Thymus (tissue), 11 donors: ENCODE data around the gene CTNNA3. TPM values are rescaled to one million over a fixed set of nuclear protein-coding genes. Genes with fewer than 3 reads are reported as not detected.

ENCODE experiments used
- DNase-seq, 9 donors: peaks; one replicate each; pipeline ENCODE4 v3.0.0-alpha.2; 2013; ENCODE audit warnings: low spot score in 9 of 9, low read depth in 6 of 9, missing footprints in 1 of 9
- H3K27ac ChIP-seq, 2 donors: one replicate each; pipeline ENCODE4 v1.5.1; 2013; ENCODE audit warnings: control low read depth in 1 of 2, low read depth in 1 of 2, low read length in 1 of 2, mild to moderate bottlenecking in 1 of 2, moderate library complexity in 1 of 2
- H3K27me3 ChIP-seq, 2 donors: one replicate each; pipeline ENCODE4 v1.5.1; 2013; ENCODE audit warnings: low read length in 1 of 2; ENCODE audit not compliant: control insufficient read depth in 2 of 2, insufficient read depth in 1 of 2
- H3K36me3 ChIP-seq, 2 donors: one replicate each; pipeline ENCODE4 v1.5.1; 2013; ENCODE audit warnings: low read length in 1 of 2, mild to moderate bottlenecking in 1 of 2, moderate library complexity in 1 of 2; ENCODE audit not compliant: control insufficient read depth in 2 of 2, insufficient read depth in 2 of 2
- H3K4me1 ChIP-seq, 2 donors: one replicate each; pipeline ENCODE4 v1.5.1; 2013; ENCODE audit warnings: low read length in 2 of 2; ENCODE audit not compliant: control insufficient read depth in 2 of 2, insufficient read depth in 2 of 2
- H3K4me3 ChIP-seq, 2 donors: one replicate each; pipeline ENCODE4 v1.5.1; 2013; ENCODE audit warnings: low read length in 2 of 2, control low read depth in 1 of 2, mild to moderate bottlenecking in 1 of 2
- H3K9me3 ChIP-seq, 2 donors: one replicate each; pipeline ENCODE4 v1.5.1; 2013; ENCODE audit warnings: low read length in 1 of 2, mild to moderate bottlenecking in 1 of 2; ENCODE audit not compliant: control insufficient read depth in 2 of 2, insufficient read depth in 1 of 2
- WGBS: extraction: QIAGEN DNeasy Blood & Tissue Kit; methylation state at CpG from one replicate; pipeline ENCODE4 v1.1.7; 2013; 5-methylcytosine and 5-hydroxymethylcytosine counted together
- polyA plus RNA-seq: library from polyadenylated mRNA; stranded (reverse); fragments of 200-250 nt; gene quantifications from one replicate; pipeline ENCODE4 v1.2.3, GENCODE V29; 2013
- total RNA-seq: library from RNA; stranded (reverse); fragments of 120-200 nt; gene quantifications from one replicate; pipeline ENCODE4 v1.2.4, GENCODE V29; 2013
- donor health status: healthy.

CTNNA3 gene
- total and polyA plus RNA-seq, 2 donors = 0.27 to 0.28 TPM

DNA sequence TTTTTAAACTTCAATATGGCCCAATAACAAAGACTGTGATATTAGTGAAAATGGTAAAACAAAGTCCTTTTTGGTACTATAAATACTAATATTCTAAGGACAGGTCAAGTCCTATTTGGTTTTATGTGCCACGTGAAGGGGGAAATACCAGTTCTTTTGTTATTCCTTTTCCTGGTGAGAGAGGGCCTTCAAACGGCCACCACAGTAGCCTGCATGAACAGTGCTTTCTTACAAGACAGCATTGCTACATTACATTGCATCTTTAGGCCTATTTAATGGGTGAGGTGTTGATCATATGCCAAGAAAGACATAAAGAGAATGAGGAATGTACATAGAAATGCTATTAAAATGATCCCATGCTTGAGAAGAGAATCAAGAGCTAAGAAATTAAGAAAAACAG lies 555.4 kb downstream of the CTNNA3 start:
- H3K9me3 ChIP-seq = no peaks in the 10 kb centered on the region
- H3K4me1 ChIP-seq = no peaks in the 10 kb centered on the region
- H3K27me3 ChIP-seq = no peaks in the 10 kb centered on the region
- no peak overlapping the region for H3K4me3 ChIP-seq
- no peak overlapping the region for H3K27ac ChIP-seq
- WGBS = 77% methylated on average over 2 of the region's 2 CpGs
- DNase-seq = no peak
- no peaks in the 10 kb centered on the region for H3K36me3 ChIP-seq

DNA sequence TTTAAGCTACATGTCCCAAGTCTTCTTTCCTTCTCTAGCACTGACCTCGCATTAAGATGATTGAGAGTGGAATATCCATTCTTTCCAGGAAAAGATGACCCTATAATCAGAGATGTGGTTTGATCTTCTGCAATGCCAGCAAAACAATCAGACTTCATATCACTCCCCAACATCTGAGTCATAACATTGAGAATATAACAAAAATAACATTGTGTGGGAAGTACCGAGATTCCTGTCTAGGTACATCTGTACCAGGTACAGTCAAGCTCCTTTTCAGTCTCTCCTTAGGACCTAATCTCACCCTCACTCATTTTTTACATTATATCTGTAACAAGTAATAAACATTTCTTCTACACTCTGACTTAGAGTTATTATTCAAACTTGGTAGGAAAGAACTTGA lies 568.6 kb downstream of the CTNNA3 start:
- Histone ChIP-seq H3K27ac (no peak overlapping the region), H3K9me3 (no peaks in the 10 kb centered on the region), H3K4me1 (no peaks in the 10 kb centered on the region), H3K27me3 (no peaks in the 10 kb centered on the region), H3K36me3 (no peaks in the 10 kb centered on the region), H3K4me3 (no peak overlapping the region)
- 94% methylated on average over 2 of the region's 2 CpGs for WGBS
- DNase-seq = no peak

DNA sequence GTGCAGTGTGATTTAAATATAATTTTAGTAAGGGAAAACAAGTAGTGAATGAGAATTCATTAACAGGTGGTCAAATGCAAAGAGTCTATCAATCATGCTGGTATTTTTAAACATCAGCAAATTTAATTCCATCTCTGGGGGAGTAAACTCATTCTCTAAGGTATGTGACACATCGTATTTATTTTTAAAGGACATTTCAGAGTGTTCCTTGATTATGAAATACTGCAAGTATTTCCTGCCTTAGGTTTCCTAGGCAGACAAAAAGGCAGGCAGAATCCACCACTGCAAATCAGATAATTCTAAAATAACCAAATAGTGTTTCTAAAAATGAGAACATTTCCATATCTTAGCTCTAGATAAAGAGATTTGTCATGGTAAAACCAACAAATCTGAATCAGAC lies 576.3 kb downstream of the CTNNA3 start:
- no peak overlapping the region for H3K27ac ChIP-seq
- H3K4me3 ChIP-seq = no peak overlapping the region
- H3K4me1 ChIP-seq = no peaks in the 10 kb centered on the region
- no peaks in the 10 kb centered on the region for H3K36me3 ChIP-seq
- DNase-seq = no peak
- no peaks in the 10 kb centered on the region for H3K9me3 ChIP-seq
- WGBS = 82% methylated on average over 1 of the region's 1 CpG
- no peaks in the 10 kb centered on the region for H3K27me3 ChIP-seq

DNA sequence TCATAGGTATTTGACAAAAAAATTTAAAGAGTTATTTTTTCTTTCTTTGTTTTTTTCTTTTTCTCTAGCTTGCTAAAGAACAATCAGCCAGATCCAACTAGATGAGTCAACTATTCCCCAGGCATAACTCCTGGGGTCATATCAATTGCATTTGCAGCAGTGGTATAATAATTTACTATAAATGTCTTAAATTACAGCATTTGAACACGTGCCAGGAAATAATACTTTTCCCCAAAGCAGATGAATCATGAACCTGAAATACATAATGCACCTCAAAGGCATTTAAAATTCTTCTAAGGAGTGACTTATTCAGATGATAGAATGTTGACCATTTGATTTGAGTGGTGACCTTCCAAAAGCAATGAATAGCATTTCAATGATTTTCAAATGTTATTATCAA lies 580.0 kb downstream of the CTNNA3 start:
- Histone ChIP-seq H3K36me3 (no peaks in the 10 kb centered on the region), H3K4me1 (no peaks in the 10 kb centered on the region), H3K27ac (no peak overlapping the region), H3K27me3 (no peaks in the 10 kb centered on the region), H3K9me3 (no peaks in the 10 kb centered on the region), H3K4me3 (no peak overlapping the region)
- 74% methylated on average over 1 of the region's 1 CpG for WGBS
- no peak for DNase-seq

DNA sequence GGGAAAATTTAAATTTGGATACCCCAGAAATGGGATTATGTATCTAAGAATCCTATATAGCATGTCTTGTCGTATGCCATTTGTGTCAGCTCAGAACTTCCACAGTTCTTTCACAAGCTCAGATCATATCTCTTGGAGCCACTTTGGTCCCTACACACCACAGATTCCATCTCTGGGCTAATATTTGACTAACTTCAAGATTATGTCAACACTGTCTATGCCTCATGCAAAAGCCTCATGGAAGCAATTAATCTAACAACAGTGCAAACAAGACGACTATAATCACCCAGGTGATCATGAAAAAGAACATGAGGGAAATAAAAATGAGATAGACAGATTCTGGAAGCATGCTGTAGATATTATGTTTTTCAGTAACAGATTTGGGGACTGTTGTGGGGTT lies 581.0 kb downstream of the CTNNA3 start:
- 95% methylated on average over 2 of the region's 2 CpGs for WGBS

DNA sequence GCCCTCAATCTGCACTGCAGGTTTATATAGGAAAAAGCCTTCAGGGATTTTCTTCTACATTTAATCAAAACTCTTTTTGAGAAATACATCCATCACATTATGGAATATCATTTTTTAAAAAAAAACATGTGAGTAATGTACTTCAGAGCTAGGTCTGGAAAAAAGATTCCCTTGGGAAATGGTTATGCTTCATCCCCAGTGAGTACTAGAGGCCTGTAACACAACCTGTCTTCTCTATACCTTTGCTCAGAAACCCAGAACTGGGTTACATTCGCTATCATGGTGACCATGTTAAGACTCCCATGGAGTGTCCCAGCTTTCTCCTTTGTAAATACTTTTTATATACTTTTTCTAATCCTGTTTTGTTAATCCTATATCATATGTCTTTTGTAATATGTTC lies 583.2 kb downstream of the CTNNA3 start:
- H3K4me1 ChIP-seq = no peaks in the 10 kb centered on the region
- no peak overlapping the region for H3K27ac ChIP-seq

More for the DNA sequence above, 581.0 kb downstream of the CTNNA3 start:
- no peak overlapping the region for H3K4me3 ChIP-seq
- H3K27ac ChIP-seq = no peak overlapping the region
- no peaks in the 10 kb centered on the region for H3K9me3 ChIP-seq
- H3K36me3 ChIP-seq = no peaks in the 10 kb centered on the region
- no peaks in the 10 kb centered on the region for H3K4me1 ChIP-seq
- H3K27me3 ChIP-seq = no peaks in the 10 kb centered on the region
- DNase-seq = no peak

DNA sequence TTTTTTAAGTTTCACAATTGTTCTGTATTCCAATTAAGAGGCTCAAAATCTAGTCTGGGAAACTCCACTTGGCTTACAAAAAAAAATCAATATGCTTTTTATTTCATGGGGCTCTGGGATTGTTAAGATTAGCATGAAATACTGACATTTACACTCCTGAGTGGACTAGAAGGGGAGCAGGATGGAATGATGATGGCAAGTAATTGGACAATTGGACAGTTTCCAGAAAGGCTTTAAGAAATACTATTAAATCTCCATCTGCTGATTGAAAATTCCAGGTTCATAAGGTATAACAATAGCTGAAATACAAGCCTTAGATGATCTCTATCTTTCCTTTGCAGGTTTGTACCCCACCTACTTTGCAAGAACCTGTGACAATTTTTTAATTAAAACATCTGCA lies 585.7 kb downstream of the CTNNA3 start:
- H3K4me3 ChIP-seq = no peak overlapping the region
- no peaks in the 10 kb centered on the region for H3K4me1 ChIP-seq
- H3K36me3 ChIP-seq = no peaks in the 10 kb centered on the region
- no peak overlapping the region for H3K27ac ChIP-seq
- no peaks in the 10 kb centered on the region for H3K9me3 ChIP-seq
- DNase-seq = no peak
- H3K27me3 ChIP-seq = no peaks in the 10 kb centered on the region

More for the DNA sequence above, 583.2 kb downstream of the CTNNA3 start:
- no peaks in the 10 kb centered on the region for H3K36me3 ChIP-seq
- no peaks in the 10 kb centered on the region for H3K9me3 ChIP-seq
- no peak for DNase-seq
- WGBS = 91% methylated on average over 1 of the region's 1 CpG
- no peak overlapping the region for H3K4me3 ChIP-seq
- H3K27me3 ChIP-seq = no peaks in the 10 kb centered on the region

DNA sequence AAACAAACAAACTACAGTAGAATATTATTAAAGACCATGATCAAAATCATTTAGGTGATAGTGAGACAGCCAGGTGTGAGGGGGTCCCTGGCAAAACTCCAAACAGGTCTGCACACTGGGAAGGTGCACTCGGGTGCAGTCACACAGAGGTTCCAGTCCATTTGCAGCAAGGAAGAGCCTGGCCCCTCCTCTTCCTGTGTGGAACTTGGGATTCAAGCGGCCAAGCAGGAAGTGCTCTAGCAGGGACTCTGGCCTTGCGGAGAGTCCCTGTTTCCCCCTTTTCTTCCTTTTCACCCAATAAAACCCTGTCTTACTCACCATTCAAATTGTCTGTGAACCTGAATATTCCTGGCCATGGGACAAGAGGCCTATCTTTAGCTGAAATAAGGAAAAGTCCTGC lies 588.3 kb downstream of the CTNNA3 start:
- no peaks in the 10 kb centered on the region for H3K9me3 ChIP-seq
- 94% methylated on average over 3 of the region's 3 CpGs for WGBS
- no peak for DNase-seq
- no peaks in the 10 kb centered on the region for H3K4me1 ChIP-seq
- no peak overlapping the region for H3K27ac ChIP-seq
- no peaks in the 10 kb centered on the region for H3K27me3 ChIP-seq
- no peaks in the 10 kb centered on the region for H3K36me3 ChIP-seq
- H3K4me3 ChIP-seq = no peak overlapping the region

DNA sequence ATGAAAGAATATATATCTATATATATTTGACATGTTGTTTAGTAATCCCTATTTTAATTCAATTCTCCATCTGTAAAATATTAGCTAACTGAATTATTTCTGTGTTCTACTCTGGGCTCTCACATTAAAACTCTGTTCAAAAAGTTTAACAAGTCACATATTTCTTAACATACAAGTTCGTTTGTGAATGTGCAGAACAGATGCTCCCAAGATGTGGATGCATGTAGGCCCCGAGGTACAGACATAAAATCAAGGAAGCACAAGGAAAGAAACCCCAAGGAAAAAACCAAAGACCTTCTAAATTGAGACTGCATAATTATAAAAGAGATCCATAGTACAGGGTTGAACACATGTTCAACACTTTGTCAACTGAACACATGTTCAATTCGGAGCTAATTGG lies 595.0 kb downstream of the CTNNA3 start:
- H3K27ac ChIP-seq = no peak overlapping the region
- no peak overlapping the region for H3K4me3 ChIP-seq
- H3K4me1 ChIP-seq = no peaks in the 10 kb centered on the region
- WGBS = 86% methylated on average over 3 of the region's 3 CpGs
- no peak for DNase-seq
- H3K36me3 ChIP-seq = no peaks in the 10 kb centered on the region
- no peaks in the 10 kb centered on the region for H3K27me3 ChIP-seq
- H3K9me3 ChIP-seq = no peaks in the 10 kb centered on the region

DNA sequence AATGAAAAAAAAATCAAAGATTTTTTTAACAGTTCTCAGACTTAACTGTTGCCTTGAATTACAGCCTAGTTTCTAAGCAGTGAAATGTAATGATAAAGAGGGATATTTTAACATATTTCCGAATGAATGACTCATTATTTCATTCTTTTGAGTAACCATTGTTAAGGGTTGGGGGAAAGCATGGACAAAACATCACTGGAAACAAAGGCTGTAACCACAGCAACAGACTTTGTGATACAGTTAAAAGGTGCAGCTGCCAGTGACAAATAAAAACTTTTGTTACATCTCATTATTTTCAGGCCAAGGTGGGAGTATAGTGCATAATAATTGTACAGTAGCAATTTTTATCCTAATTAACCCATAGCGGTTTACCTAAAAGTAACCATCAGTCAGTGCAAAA lies 597.5 kb downstream of the CTNNA3 start:
- Histone ChIP-seq H3K4me3 (no peak overlapping the region), H3K27ac (no peak overlapping the region), H3K4me1 (no peaks in the 10 kb centered on the region), H3K36me3 (no peaks in the 10 kb centered on the region), H3K9me3 (no peaks in the 10 kb centered on the region), H3K27me3 (no peaks in the 10 kb centered on the region)
- 88% methylated on average over 2 of the region's 2 CpGs for WGBS
- no peak for DNase-seq
